HEK293 (cell line): ENCODE measurements around the gene TMEM164.

Source experiments
- HOXC10 ChIP-seq: sonication (generic); formaldehyde crosslinking; IDR thresholded peaks from 2 replicates; pipeline ENCODE4 v1.8.1; 2023; ENCODE audit warnings: mild to moderate bottlenecking, missing genetic modification reagents
- HOXD13 ChIP-seq: sonication (generic); formaldehyde crosslinking; IDR thresholded peaks from 2 replicates; pipeline ENCODE4 v1.8.0; 2022; ENCODE audit warnings: missing genetic modification reagents, borderline replicate concordance
- KLF1 ChIP-seq: fragments of 450-650 bp; formaldehyde crosslinking; IDR thresholded peaks from 2 replicates; pipeline ENCODE4 v1.5.1; 2016; ENCODE audit warnings: missing biosample characterization, missing genetic modification characterization
- PRDM1 ChIP-seq: fragments of 450-650 bp; formaldehyde crosslinking; IDR thresholded peaks from 2 replicates; pipeline ENCODE4; 2016; ENCODE audit warnings: missing biosample characterization, missing genetic modification characterization
- SP7 ChIP-seq: fragments of 450-650 bp; formaldehyde crosslinking; IDR thresholded peaks from 2 replicates; pipeline ENCODE4 v1.5.1; 2016; ENCODE audit warnings: missing biosample characterization, missing genetic modification characterization
- TCF7L2 ChIP-seq: IDR thresholded peaks from 2 replicates; pipeline ENCODE4 v1.6.1; 2011; ENCODE audit warnings: low read depth, mild to moderate bottlenecking, inconsistent platforms, low read length, moderate library complexity, borderline replicate concordance
- TRIM28 ChIP-seq: IDR thresholded peaks from 2 replicates; pipeline ENCODE4 v1.6.1; 2011; ENCODE audit warnings: low read length, control low read depth, borderline replicate concordance
- ZFP41 ChIP-seq: fragments of 450-650 bp; formaldehyde crosslinking; IDR thresholded peaks from 2 replicates; pipeline ENCODE4 v1.5.1; 2016; ENCODE audit warnings: missing biosample characterization, missing genetic modification characterization, borderline replicate concordance
- ZNF112 ChIP-seq: fragments of 450-650 bp; formaldehyde crosslinking; IDR thresholded peaks from 2 replicates; pipeline ENCODE4 v1.5.0; 2017; ENCODE audit warnings: missing biosample characterization, missing genetic modification characterization
- ZNF132 ChIP-seq: fragments of 450-650 bp; formaldehyde crosslinking; IDR thresholded peaks from 2 replicates; pipeline ENCODE4 v1.5.1; 2017; ENCODE audit warnings: missing biosample characterization, missing genetic modification characterization, borderline replicate concordance
- ZNF140 ChIP-seq: fragments of 450-650 bp; formaldehyde crosslinking; IDR thresholded peaks from 2 replicates; pipeline ENCODE4 v1.5.1; 2016; ENCODE audit warnings: missing biosample characterization, missing genetic modification characterization
- ZNF221 ChIP-seq: fragments of 450-650 bp; formaldehyde crosslinking; IDR thresholded peaks from 2 replicates; pipeline ENCODE4 v1.5.1; 2017; ENCODE audit warnings: missing biosample characterization, missing genetic modification characterization, borderline replicate concordance
- ZNF223 ChIP-seq: fragments of 450-650 bp; formaldehyde crosslinking; IDR thresholded peaks from 2 replicates; pipeline ENCODE4 v1.5.1; 2016; ENCODE audit warnings: missing biosample characterization, missing genetic modification characterization
- ZNF23 ChIP-seq: fragments of 450-650 bp; formaldehyde crosslinking; IDR thresholded peaks from 2 replicates; pipeline ENCODE4 v1.5.1; 2016; ENCODE audit warnings: missing biosample characterization, missing genetic modification characterization, borderline replicate concordance
- ZNF311 ChIP-seq: fragments of 450-650 bp; formaldehyde crosslinking; IDR thresholded peaks from 2 replicates; pipeline ENCODE4 v1.5.1; 2017; ENCODE audit warnings: missing biosample characterization, missing genetic modification characterization, borderline replicate concordance
- ZNF426 ChIP-seq: fragments of 450-650 bp; formaldehyde crosslinking; IDR thresholded peaks from 2 replicates; pipeline ENCODE4 v1.5.1; 2017; ENCODE audit warnings: missing biosample characterization, missing genetic modification characterization, mild to moderate bottlenecking, inconsistent platforms, moderate library complexity
- ZNF549 ChIP-seq: fragments of 450-650 bp; IDR thresholded peaks from 2 replicates; pipeline ENCODE4 v1.5.1; 2018; ENCODE audit warnings: missing biosample characterization, missing genetic modification characterization, mild to moderate bottlenecking, inconsistent platforms, moderate library complexity
- ZNF561 ChIP-seq: fragments of 450-650 bp; IDR thresholded peaks from 2 replicates; pipeline ENCODE4 v1.5.1; 2018; ENCODE audit warnings: missing biosample characterization, missing genetic modification characterization, borderline replicate concordance
- ZNF600 ChIP-seq: fragments of 450-650 bp; formaldehyde crosslinking; IDR thresholded peaks from 2 replicates; pipeline ENCODE4 v1.5.1; 2016; ENCODE audit warnings: missing biosample characterization, missing genetic modification characterization
- ZNF701 ChIP-seq: fragments of 450-650 bp; formaldehyde crosslinking; IDR thresholded peaks from 2 replicates; pipeline ENCODE4 v1.5.1; 2016; ENCODE audit warnings: missing biosample characterization, missing genetic modification characterization
- ZNF747 ChIP-seq: fragments of 450-650 bp; formaldehyde crosslinking; IDR thresholded peaks from 2 replicates; pipeline ENCODE4 v1.5.1; 2016; ENCODE audit warnings: missing biosample characterization, missing genetic modification characterization
- ZNF785 ChIP-seq: fragments of 450-650 bp; formaldehyde crosslinking; IDR thresholded peaks from 2 replicates; pipeline ENCODE4 v1.5.1; 2016; ENCODE audit warnings: missing biosample characterization, missing genetic modification characterization
- ZNF791 ChIP-seq: fragments of 450-650 bp; formaldehyde crosslinking; IDR thresholded peaks from 2 replicates; pipeline ENCODE4 v1.5.1; 2016; ENCODE audit warnings: missing biosample characterization, missing genetic modification characterization
- ZNF792 ChIP-seq: fragments of 450-650 bp; formaldehyde crosslinking; IDR thresholded peaks from 2 replicates; pipeline ENCODE4 v1.5.1; 2016; ENCODE audit warnings: missing biosample characterization, missing genetic modification characterization
- TF ChIP-seq, protein P1 (sequence below): fragments of 450-650 bp; formaldehyde crosslinking; IDR thresholded peaks from 2 replicates; pipeline ENCODE4 v1.5.1; 2016; ENCODE audit warnings: missing biosample characterization, missing genetic modification characterization
- TF ChIP-seq, protein P2 (sequence below): fragments of 450-650 bp; formaldehyde crosslinking; IDR thresholded peaks from 2 replicates; pipeline ENCODE4 v1.5.1; 2016; ENCODE audit warnings: missing biosample characterization, missing genetic modification characterization
- TF ChIP-seq, protein P3 (sequence below): fragments of 450-650 bp; formaldehyde crosslinking; IDR thresholded peaks from 2 replicates; pipeline ENCODE4 v1.5.1; 2016; ENCODE audit warnings: missing biosample characterization, missing genetic modification characterization
- TF ChIP-seq, protein P4 (sequence below): fragments of 450-650 bp; formaldehyde crosslinking; IDR thresholded peaks from 2 replicates; pipeline ENCODE4 v1.5.1; 2017; ENCODE audit warnings: missing biosample characterization, missing genetic modification characterization
- TF ChIP-seq, protein P5 (sequence below): fragments of 450-650 bp; formaldehyde crosslinking; IDR thresholded peaks from 2 replicates; pipeline ENCODE4 v1.5.1; 2016; ENCODE audit warnings: missing biosample characterization, missing genetic modification characterization
- TF ChIP-seq, protein P6 (sequence below): fragments of 450-650 bp; formaldehyde crosslinking; IDR thresholded peaks from 2 replicates; pipeline ENCODE4 v1.5.1; 2017; ENCODE audit warnings: missing biosample characterization, missing genetic modification characterization

Gene TMEM164

DNA sequence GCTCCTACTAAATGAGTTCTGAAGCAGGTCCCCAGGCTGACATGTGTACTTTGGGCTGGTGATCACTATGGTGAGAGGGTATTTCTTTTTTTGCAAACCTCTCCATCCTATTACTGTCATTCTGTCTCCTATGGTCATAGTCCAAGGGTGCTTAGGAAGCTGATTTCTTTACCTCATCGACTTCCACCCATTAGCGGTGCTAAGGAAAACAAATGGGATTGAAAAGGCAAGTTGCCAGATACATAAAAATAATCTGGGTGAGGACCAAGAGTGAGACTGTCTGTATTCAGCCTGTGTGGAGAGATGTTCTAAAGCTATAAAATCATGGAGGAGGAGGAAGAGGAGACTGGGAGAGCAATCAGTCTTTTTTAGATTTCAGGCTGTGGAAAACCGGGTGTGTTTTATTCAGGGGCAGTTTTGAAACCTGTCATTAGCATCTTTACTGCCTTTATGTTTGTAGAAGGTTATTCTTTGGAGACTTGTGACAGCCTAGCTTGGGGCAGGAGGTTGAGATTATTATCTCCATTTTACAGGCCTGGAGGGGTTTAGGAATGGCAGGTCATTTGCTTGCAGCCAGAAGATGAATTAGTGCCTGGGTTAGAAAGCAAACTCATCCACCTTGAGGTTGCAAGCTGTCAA is 1.9 kb downstream of the TMEM164 start (continued):
- TF ChIP-seq ZNF132 (tag by site-specific recombination), result no peak
- peak; percentile 32; the same call in 1 of the 2 replicates for TF ChIP-seq TCF7L2
- TF ChIP-seq ZNF792 (tag by site-specific recombination), result no peak
- no peak for TF ChIP-seq ZNF785 (tag by site-specific recombination)
- no peak for TF ChIP-seq ZNF112
- TF ChIP-seq, protein P1, sequence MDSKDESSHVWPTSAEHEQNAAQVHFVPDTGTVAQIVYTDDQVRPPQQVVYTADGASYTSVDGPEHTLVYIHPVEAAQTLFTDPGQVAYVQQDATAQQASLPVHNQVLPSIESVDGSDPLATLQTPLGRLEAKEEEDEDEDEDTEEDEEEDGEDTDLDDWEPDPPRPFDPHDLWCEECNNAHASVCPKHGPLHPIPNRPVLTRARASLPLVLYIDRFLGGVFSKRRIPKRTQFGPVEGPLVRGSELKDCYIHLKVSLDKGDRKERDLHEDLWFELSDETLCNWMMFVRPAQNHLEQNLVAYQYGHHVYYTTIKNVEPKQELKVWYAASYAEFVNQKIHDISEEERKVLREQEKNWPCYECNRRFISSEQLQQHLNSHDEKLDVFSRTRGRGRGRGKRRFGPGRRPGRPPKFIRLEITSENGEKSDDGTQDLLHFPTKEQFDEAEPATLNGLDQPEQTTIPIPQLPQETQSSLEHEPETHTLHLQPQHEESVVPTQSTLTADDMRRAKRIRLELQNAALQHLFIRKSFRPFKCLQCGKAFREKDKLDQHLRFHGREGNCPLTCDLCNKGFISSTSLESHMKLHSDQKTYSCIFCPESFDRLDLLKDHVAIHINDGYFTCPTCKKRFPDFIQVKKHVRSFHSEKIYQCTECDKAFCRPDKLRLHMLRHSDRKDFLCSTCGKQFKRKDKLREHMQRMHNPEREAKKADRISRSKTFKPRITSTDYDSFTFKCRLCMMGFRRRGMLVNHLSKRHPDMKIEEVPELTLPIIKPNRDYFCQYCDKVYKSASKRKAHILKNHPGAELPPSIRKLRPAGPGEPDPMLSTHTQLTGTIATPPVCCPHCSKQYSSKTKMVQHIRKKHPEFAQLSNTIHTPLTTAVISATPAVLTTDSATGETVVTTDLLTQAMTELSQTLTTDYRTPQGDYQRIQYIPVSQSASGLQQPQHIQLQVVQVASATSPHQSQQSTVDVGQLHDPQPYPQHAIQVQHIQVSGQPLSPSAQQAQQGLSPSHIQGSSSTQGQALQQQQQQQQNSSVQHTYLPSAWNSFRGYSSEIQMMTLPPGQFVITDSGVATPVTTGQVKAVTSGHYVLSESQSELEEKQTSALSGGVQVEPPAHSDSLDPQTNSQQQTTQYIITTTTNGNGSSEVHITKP (tag by site-specific recombination), result no peak
- no peak for TF ChIP-seq HOXD13
- TF ChIP-seq, protein P2, sequence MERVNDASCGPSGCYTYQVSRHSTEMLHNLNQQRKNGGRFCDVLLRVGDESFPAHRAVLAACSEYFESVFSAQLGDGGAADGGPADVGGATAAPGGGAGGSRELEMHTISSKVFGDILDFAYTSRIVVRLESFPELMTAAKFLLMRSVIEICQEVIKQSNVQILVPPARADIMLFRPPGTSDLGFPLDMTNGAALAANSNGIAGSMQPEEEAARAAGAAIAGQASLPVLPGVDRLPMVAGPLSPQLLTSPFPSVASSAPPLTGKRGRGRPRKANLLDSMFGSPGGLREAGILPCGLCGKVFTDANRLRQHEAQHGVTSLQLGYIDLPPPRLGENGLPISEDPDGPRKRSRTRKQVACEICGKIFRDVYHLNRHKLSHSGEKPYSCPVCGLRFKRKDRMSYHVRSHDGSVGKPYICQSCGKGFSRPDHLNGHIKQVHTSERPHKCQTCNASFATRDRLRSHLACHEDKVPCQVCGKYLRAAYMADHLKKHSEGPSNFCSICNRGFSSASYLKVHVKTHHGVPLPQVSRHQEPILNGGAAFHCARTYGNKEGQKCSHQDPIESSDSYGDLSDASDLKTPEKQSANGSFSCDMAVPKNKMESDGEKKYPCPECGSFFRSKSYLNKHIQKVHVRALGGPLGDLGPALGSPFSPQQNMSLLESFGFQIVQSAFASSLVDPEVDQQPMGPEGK (tag by site-specific recombination), result no peak
- no peak for TF ChIP-seq ZNF791 (tag by site-specific recombination)
- no peak for TF ChIP-seq ZNF600 (tag by site-specific recombination)
- no peak for TF ChIP-seq ZNF561 (tag by site-specific recombination)
- TF ChIP-seq ZNF701, result no peak
- no peak for TF ChIP-seq ZNF140 (tag by site-specific recombination)
- no peak for TF ChIP-seq ZNF549 (tag by site-specific recombination)
- TF ChIP-seq SP7 (tag by site-specific recombination), result peak; percentile 94
- TF ChIP-seq ZNF311 (tag by site-specific recombination), result no peak
- no peak for TF ChIP-seq ZFP41 (tag by site-specific recombination)
- TF ChIP-seq PRDM1, result no peak
- no peak for TF ChIP-seq ZNF23 (tag by site-specific recombination)
- TF ChIP-seq, protein P3, sequence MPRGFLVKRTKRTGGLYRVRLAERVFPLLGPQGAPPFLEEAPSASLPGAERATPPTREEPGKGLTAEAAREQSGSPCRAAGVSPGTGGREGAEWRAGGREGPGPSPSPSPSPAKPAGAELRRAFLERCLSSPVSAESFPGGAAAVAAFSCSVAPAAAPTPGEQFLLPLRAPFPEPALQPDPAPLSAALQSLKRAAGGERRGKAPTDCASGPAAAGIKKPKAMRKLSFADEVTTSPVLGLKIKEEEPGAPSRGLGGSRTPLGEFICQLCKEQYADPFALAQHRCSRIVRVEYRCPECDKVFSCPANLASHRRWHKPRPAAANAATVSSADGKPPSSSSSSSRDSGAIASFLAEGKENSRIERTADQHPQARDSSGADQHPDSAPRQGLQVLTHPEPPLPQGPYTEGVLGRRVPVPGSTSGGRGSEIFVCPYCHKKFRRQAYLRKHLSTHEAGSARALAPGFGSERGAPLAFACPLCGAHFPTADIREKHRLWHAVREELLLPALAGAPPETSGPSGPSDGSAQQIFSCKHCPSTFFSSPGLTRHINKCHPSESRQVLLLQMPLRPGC (tag by site-specific recombination), result no peak
- TF ChIP-seq, protein P4, sequence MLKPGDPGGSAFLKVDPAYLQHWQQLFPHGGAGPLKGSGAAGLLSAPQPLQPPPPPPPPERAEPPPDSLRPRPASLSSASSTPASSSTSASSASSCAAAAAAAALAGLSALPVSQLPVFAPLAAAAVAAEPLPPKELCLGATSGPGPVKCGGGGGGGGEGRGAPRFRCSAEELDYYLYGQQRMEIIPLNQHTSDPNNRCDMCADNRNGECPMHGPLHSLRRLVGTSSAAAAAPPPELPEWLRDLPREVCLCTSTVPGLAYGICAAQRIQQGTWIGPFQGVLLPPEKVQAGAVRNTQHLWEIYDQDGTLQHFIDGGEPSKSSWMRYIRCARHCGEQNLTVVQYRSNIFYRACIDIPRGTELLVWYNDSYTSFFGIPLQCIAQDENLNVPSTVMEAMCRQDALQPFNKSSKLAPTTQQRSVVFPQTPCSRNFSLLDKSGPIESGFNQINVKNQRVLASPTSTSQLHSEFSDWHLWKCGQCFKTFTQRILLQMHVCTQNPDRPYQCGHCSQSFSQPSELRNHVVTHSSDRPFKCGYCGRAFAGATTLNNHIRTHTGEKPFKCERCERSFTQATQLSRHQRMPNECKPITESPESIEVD (tag by site-specific recombination), result peak; percentile 53
- TF ChIP-seq ZNF426 (tag by site-specific recombination), result no peak
- no peak for TF ChIP-seq KLF1 (tag by site-specific recombination)
- TF ChIP-seq, protein P5, sequence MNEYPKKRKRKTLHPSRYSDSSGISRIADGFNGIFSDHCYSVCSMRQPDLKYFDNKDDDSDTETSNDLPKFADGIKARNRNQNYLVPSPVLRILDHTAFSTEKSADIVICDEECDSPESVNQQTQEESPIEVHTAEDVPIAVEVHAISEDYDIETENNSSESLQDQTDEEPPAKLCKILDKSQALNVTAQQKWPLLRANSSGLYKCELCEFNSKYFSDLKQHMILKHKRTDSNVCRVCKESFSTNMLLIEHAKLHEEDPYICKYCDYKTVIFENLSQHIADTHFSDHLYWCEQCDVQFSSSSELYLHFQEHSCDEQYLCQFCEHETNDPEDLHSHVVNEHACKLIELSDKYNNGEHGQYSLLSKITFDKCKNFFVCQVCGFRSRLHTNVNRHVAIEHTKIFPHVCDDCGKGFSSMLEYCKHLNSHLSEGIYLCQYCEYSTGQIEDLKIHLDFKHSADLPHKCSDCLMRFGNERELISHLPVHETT (tag by site-specific recombination), result no peak
- no peak for TF ChIP-seq HOXC10 (CRISPR knock-in tag)
- TF ChIP-seq ZNF223 (tag by site-specific recombination), result no peak
- TF ChIP-seq ZNF747, result no peak
- TF ChIP-seq TRIM28, result 0 out of 2 replicates have a peak, but pooled peaks have one; percentile 7
- TF ChIP-seq, protein P6, sequence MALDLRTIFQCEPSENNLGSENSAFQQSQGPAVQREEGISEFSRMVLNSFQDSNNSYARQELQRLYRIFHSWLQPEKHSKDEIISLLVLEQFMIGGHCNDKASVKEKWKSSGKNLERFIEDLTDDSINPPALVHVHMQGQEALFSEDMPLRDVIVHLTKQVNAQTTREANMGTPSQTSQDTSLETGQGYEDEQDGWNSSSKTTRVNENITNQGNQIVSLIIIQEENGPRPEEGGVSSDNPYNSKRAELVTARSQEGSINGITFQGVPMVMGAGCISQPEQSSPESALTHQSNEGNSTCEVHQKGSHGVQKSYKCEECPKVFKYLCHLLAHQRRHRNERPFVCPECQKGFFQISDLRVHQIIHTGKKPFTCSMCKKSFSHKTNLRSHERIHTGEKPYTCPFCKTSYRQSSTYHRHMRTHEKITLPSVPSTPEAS (tag by site-specific recombination), result no peak
- no peak for TF ChIP-seq ZNF221
